ENCODE data around the gene RNH1. TPM values are rescaled to one million over a fixed set of nuclear protein-coding genes. Genes with fewer than 3 reads are reported as not detected.

Gene RNH1
- total RNA-seq, 1 experiment from 2014 or later: 60.0 TPM

DNA sequence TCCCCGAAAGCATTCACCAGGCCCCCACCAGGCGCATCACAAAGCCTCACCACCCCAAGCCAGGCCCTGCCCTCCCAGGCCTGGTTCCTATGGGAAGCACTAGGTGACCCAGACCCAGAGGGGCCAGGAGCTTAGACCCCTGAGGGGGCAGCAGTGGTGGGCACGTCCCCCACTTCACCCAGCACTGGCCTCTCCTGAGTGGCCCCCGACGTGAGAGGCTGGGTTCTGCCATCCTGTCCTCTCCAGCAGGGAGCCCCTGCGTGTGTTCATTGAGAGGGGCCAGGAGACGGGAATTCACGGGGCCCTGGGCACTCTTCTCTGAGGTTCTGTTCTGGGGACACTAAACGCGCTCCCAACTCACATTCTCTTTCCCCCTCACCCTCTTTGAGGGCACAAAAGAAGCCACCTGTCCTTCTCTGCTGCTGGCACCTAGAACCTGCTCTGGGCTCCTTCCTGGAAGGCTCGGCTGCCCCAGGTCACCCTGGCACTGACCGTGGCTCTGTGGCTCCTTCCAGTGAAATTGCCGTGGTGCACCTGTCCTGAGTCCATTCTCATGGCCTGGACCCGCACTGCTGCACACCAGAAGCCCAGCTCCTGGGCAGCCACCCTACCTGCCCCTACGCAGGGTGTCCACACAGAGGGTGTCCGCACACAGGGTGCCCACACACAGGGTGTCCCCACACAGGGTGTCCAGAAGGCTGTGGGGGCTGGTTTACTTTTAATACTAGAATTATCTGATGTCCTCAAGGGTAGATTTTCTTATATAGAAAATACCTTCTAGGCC, 44.7 kb downstream of the RNH1 start:
- no peak overlapping the region for H2BK5ac ChIP-seq (ENCODE audit: insufficient read length, low read length)
- H2BK12ac ChIP-seq (ENCODE audit: insufficient read length, low read depth, low read length): no peak overlapping the region
- H2BK15ac ChIP-seq (ENCODE audit: low read depth, low read length): no peak overlapping the region
- no peaks in the 10 kb centered on the region for H4K20me1 ChIP-seq (ENCODE audit: control insufficient read depth, insufficient read depth, insufficient read length)
- H3K56ac ChIP-seq (ENCODE audit: insufficient read length, low read depth, low read length): no peak overlapping the region
- no peak overlapping the region for H2AK5ac ChIP-seq (ENCODE audit: insufficient read length, low read length)
- H3K4me1 ChIP-seq (ENCODE audit: insufficient read depth, low read length): no peaks in the 10 kb centered on the region
- no peaks in the 10 kb centered on the region for H3K79me1 ChIP-seq (ENCODE audit: insufficient read depth, low read depth, low read length, poor library complexity, severe bottlenecking)
- Mint-ChIP-seq H3K27ac (peak overlapping the region in 2 of 3 experiments; percentile 55 to 70; a peak in 1 of 7 replicates), H3K4me1 (peaks cover 16 to 17% of the 10 kb centered on the region in 2 experiments), H3K9me3 (no peaks in the 10 kb centered on the region), H3K27me3 (ENCODE audit: low read depth) (no peaks in the 10 kb centered on the region), H3K36me3 (ENCODE audit: insufficient read depth in 1 of 3, low read depth in 3 of 3) (peaks cover 13 to 40% (median 40%) of the 10 kb centered on the region in 3 experiments), H3K4me3 (no peak overlapping the region)
- no peak overlapping the region for H2BK120ac ChIP-seq (ENCODE audit: low read depth, low read length, poor library complexity, severe bottlenecking)
- H3K23ac ChIP-seq (ENCODE audit: insufficient read length, low read depth, low read length): no peak overlapping the region
- H4K91ac ChIP-seq (ENCODE audit: insufficient read length, low read depth, low read length): no peak overlapping the region
- H2BK20ac ChIP-seq (ENCODE audit: low read depth, low read length, poor library complexity, severe bottlenecking): no peak overlapping the region
- H3K27me3 ChIP-seq (ENCODE audit: insufficient read depth, low read length): no peaks in the 10 kb centered on the region
- H3K18ac ChIP-seq (ENCODE audit: insufficient read length, low read depth, low read length): no peak overlapping the region
- H3K4ac ChIP-seq (ENCODE audit: low read depth, low read length): no peak overlapping the region
- H3K27ac ChIP-seq (ENCODE audit: insufficient read length, low read depth, low read length): no peak overlapping the region
- H3K4me2 ChIP-seq (ENCODE audit: insufficient read depth, insufficient read length, low read length): no peak overlapping the region
- no peaks in the 10 kb centered on the region for H3K9me3 ChIP-seq (ENCODE audit: control insufficient read depth, low read depth, low read length)
- no peak overlapping the region for H4K8ac ChIP-seq (replicated peaks; ENCODE audit: insufficient read length, low read depth, low read length)
- peaks cover 8% of the 10 kb centered on the region; the same call in 1 of the 2 replicates for H3K79me2 ChIP-seq (ENCODE audit: insufficient read depth, low read length)
- no peak overlapping the region for H3T11ph ChIP-seq (ENCODE audit: low read length)
- no peak overlapping the region for H3K14ac ChIP-seq (ENCODE audit: insufficient read depth, low read length)
- no peak overlapping the region for H3K9ac ChIP-seq (ENCODE audit: extremely low read depth, insufficient read length, low read length)
- no peak for DNase-seq
- no peaks in the 10 kb centered on the region for H3K23me2 ChIP-seq (ENCODE audit: insufficient read length, low read depth, low read length, poor library complexity, severe bottlenecking)
- WGBS (ENCODE audit: extremely low coverage, insufficient read length, low lambda C conversion rate): no CpG with 5 or more reads among the region's 16 CpGs
- no peak overlapping the region for H2AFZ ChIP-seq (ENCODE audit: low read length)
- TF ChIP-seq, protein P1, sequence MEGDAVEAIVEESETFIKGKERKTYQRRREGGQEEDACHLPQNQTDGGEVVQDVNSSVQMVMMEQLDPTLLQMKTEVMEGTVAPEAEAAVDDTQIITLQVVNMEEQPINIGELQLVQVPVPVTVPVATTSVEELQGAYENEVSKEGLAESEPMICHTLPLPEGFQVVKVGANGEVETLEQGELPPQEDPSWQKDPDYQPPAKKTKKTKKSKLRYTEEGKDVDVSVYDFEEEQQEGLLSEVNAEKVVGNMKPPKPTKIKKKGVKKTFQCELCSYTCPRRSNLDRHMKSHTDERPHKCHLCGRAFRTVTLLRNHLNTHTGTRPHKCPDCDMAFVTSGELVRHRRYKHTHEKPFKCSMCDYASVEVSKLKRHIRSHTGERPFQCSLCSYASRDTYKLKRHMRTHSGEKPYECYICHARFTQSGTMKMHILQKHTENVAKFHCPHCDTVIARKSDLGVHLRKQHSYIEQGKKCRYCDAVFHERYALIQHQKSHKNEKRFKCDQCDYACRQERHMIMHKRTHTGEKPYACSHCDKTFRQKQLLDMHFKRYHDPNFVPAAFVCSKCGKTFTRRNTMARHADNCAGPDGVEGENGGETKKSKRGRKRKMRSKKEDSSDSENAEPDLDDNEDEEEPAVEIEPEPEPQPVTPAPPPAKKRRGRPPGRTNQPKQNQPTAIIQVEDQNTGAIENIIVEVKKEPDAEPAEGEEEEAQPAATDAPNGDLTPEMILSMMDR (conservative IDR thresholded peaks at IDR 0.05): no peak
- no peak overlapping the region for H4K5ac ChIP-seq (ENCODE audit: insufficient read length, low read depth, low read length)
